Globus pallidus (tissue), 1 donor: ENCODE results near the gene F8A1.
A peak's percentile ranks its signal among the peaks of the same experiment; 100 is the strongest.
"Not testable (repeated sequence)": the region's sequence is repeated elsewhere in the genome, so short reads cannot be mapped to it uniquely, and the experiment has no call there.

ENCODE experiments used
- DNase-seq: peaks from one replicate; pipeline ENCODE4 v3.0.0-alpha.2; 2015; ENCODE audit warnings: low spot score

F8A1 gene

GRCh38 chrX:154886069-154886788 lies at the start of gene F8A1:
TSS of gene F8A1 (plus strand) at chrX:154886355. CDS start at chrX:154886375, 20 bp downstream.
- not testable (repeated sequence) for DNase-seq

- DNase-seq, result peak; percentile 28
Observed at GRCh38 chrX:154840856-154841255, 45.3 kb upstream of the F8A1 start.

- no peak for DNase-seq
Observed at GRCh38 chrX:154850957-154851611, 35.1 kb upstream of the F8A1 start.

- DNase-seq, result no peak
Observed at GRCh38 chrX:154855256-154855655, 30.9 kb upstream of the F8A1 start.

- not testable (repeated sequence) for DNase-seq
Observed at GRCh38 chrX:154868522-154868921, 17.6 kb upstream of the F8A1 start.

- DNase-seq, result no peak
Observed at GRCh38 chrX:154873329-154873728, 12.8 kb upstream of the F8A1 start.

- not testable (repeated sequence) for DNase-seq
Observed at GRCh38 chrX:154884069-154884468, 2.1 kb upstream of the F8A1 start.

- DNase-seq, result not testable (repeated sequence)
Observed at GRCh38 chrX:154885057-154885456, 1.1 kb upstream of the F8A1 start.

GRCh38 chrX:154885549-154885948 lies 606 bp upstream of the F8A1 start:
- DNase-seq, result not testable (repeated sequence)

- not testable (repeated sequence) for DNase-seq
Observed at GRCh38 chrX:154886789-154887221, 650 bp downstream of the F8A1 start.

- no peak for DNase-seq
Observed at GRCh38 chrX:154890990-154891639, 5.0 kb downstream of the F8A1 start.

- no peak for DNase-seq
Observed at GRCh38 chrX:154892296-154892695, 6.1 kb downstream of the F8A1 start.

- no peak for DNase-seq
Observed at GRCh38 chrX:154900323-154900722, 14.2 kb downstream of the F8A1 start.

- DNase-seq, result no peak
Observed at GRCh38 chrX:154902408-154902807, 16.3 kb downstream of the F8A1 start.

- DNase-seq, result no peak
Observed at GRCh38 chrX:154908821-154909220, 22.7 kb downstream of the F8A1 start.

GRCh38 chrX:154910048-154910447 lies 23.9 kb downstream of the F8A1 start:
- DNase-seq, result not testable (repeated sequence)

GRCh38 chrX:154910528-154910927 lies 24.4 kb downstream of the F8A1 start:
- DNase-seq, result not testable (repeated sequence)

- no peak for DNase-seq
Observed at GRCh38 chrX:154914052-154914451, 27.9 kb downstream of the F8A1 start.

GRCh38 chrX:154918060-154918483 lies 31.9 kb downstream of the F8A1 start:
- peak; percentile 61 for DNase-seq

GRCh38 chrX:154924771-154925170 lies 38.6 kb downstream of the F8A1 start:
- DNase-seq, result not testable (repeated sequence)
